Loucy (cell line): ENCODE measurements around the gene BACE2.

Experiments
- H2AFZ ChIP-seq: fragments of 200-600 bp; sonication (generic); 2 replicates; pipeline ENCODE4 v1.6.0; 2016; ENCODE audit warnings: antibody characterized with exemption, mild to moderate bottlenecking, low read length, moderate library complexity
- H3F3A ChIP-seq: fragments of 200-600 bp; 2 replicates; pipeline ENCODE4 v1.6.0; 2016; ENCODE audit warnings: antibody characterized with exemption, low read depth, mild to moderate bottlenecking
- H3K27me3 ChIP-seq: fragments of 200-600 bp; sonication (generic); 2 replicates; pipeline ENCODE4 v1.6.1; 2014; ENCODE audit warnings: low read length, mild to moderate bottlenecking; ENCODE audit not compliant: insufficient read depth, poor library complexity, severe bottlenecking
- H3K36me3 ChIP-seq: fragments of 200-600 bp; sonication (generic); 2 replicates; pipeline ENCODE4 v1.6.1; 2016; ENCODE audit warnings: low read length; ENCODE audit not compliant: insufficient read depth
- H3K4me1 ChIP-seq: fragments of 200-600 bp; sonication (generic); 2 replicates; pipeline ENCODE4 v1.5.1; 2014; ENCODE audit warnings: low read length, mild to moderate bottlenecking; ENCODE audit not compliant: insufficient read depth, poor library complexity, severe bottlenecking
- H3K4me2 ChIP-seq: fragments of 200-600 bp; sonication (generic); 2 replicates; pipeline ENCODE4 v1.6.0; 2014; ENCODE audit warnings: antibody characterized with exemption, low read length, low read depth, mild to moderate bottlenecking; ENCODE audit not compliant: poor library complexity, severe bottlenecking
- H3K4me3 ChIP-seq: fragments of 200-600 bp; sonication (generic); 2 replicates; pipeline ENCODE4 v1.5.1; 2014; ENCODE audit warnings: low read length, mild to moderate bottlenecking, mixed read lengths; ENCODE audit not compliant: poor library complexity, severe bottlenecking
- H3K79me2 ChIP-seq: fragments of 200-600 bp; sonication (generic); 2 replicates; pipeline ENCODE4 v1.6.1; 2014; ENCODE audit warnings: low read length; ENCODE audit not compliant: insufficient read depth
- H3K9ac ChIP-seq: fragments of 200-600 bp; sonication (generic); 2 replicates; pipeline ENCODE4 v1.6.0; 2014; ENCODE audit warnings: mild to moderate bottlenecking, low read depth, low read length, moderate library complexity; ENCODE audit not compliant: poor library complexity, severe bottlenecking
- H3K9me2 ChIP-seq: fragments of 200-600 bp; sonication (generic); replicated peaks from 2 replicates; pipeline ENCODE4 v1.6.1; 2016; ENCODE audit warnings: low read depth, low read length, mixed read lengths
- H3K9me3 ChIP-seq: fragments of 200-600 bp; sonication (generic); 2 replicates; pipeline ENCODE4 v1.6.1; 2014; ENCODE audit warnings: mild to moderate bottlenecking, antibody characterized with exemption, low read length, low read depth; ENCODE audit not compliant: insufficient read depth
- H4K20me1 ChIP-seq: fragments of 200-600 bp; sonication (generic); 2 replicates; pipeline ENCODE4 v1.6.0; 2014; ENCODE audit warnings: antibody characterized with exemption, low read length, mild to moderate bottlenecking; ENCODE audit not compliant: insufficient read depth, poor library complexity, severe bottlenecking
- CTCF ChIP-seq: fragments of 200-600 bp; sonication (generic); conservative IDR thresholded peaks from 2 replicates; pipeline ENCODE4 v1.5.1; 2014; ENCODE audit warnings: mild to moderate bottlenecking, antibody characterized with exemption, low read length
- EZH2phosphoT487 ChIP-seq: fragments of 200-600 bp; IDR thresholded peaks from 2 replicates; pipeline ENCODE4 v1.6.1; 2018; ENCODE audit warnings: antibody characterized with exemption, mild to moderate bottlenecking, moderate library complexity, borderline replicate concordance

BACE2 gene

GRCh38 chr21:41328660-41329607, 161.0 kb downstream of the BACE2 start:
- Histone ChIP-seq H3K4me1 (no peaks in the 10 kb centered on the region), H3K9ac (no peak overlapping the region), H3K4me3 (no peak overlapping the region), H3F3A (no peaks in the 10 kb centered on the region), H3K9me3 (peaks cover 2% of the 10 kb centered on the region; the same call in 1 of the 2 replicates), H2AFZ (no peak overlapping the region), H3K27me3 (no peaks in the 10 kb centered on the region), H3K9me2 (no peaks in the 10 kb centered on the region), H3K4me2 (no peak overlapping the region), H4K20me1 (no peaks in the 10 kb centered on the region), H3K79me2 (no peaks in the 10 kb centered on the region), H3K36me3 (no peaks in the 10 kb centered on the region)
- TF ChIP-seq CTCF = no peak
- TF ChIP-seq EZH2phosphoT487 = no peak
